Kidney (tissue), 14 donors: Measurements from ENCODE around the gene CDH8. TPM values are rescaled to one million over a fixed set of nuclear protein-coding genes. Genes with fewer than 3 reads are reported as not detected.

Source experiments
- DNase-seq, 5 donors: peaks; one replicate each; pipeline ENCODE4 v3.0.0-alpha.2; 2013 to 2020
- FAIRE-seq: peaks from 2 replicates; lab custom pipeline; 2012; peaks lifted over from hg19 to GRCh38; lab: Jason Lieb, UNC
- H3K27ac ChIP-seq, 2 donors: one replicate each; pipeline ENCODE4 v1.7.0; 2013; ENCODE audit warnings: low read depth in 2 of 2, low read length in 2 of 2, inconsistent platforms in 1 of 2
- H3K27me3 ChIP-seq: one replicate; pipeline ENCODE4 v1.7.1; 2013; ENCODE audit warnings: low read length, inconsistent platforms; ENCODE audit not compliant: control insufficient read depth, insufficient read depth
- H3K36me3 ChIP-seq, 3 donors: one replicate each; pipeline versions ENCODE4 v1.7.0 to v1.7.1; 2013; ENCODE audit warnings: low read length in 3 of 3, control low read depth in 1 of 3, inconsistent platforms in 1 of 3; ENCODE audit not compliant: insufficient read depth in 3 of 3, control insufficient read depth in 2 of 3
- H3K4me1 ChIP-seq, 3 donors: one replicate each; pipeline versions ENCODE4 v1.7.0 to v1.7.1; 2013; ENCODE audit warnings: low read length in 3 of 3, inconsistent platforms in 1 of 3, low read depth in 1 of 3; ENCODE audit not compliant: control insufficient read depth in 2 of 3, insufficient read depth in 2 of 3
- H3K4me3 ChIP-seq, 3 donors: one replicate each; pipeline versions ENCODE4 v1.7.0 to v1.8.1; 2013; ENCODE audit warnings: low read length in 3 of 3, control low read depth in 1 of 3, inconsistent platforms in 1 of 3
- H3K9ac ChIP-seq, 3 donors: one replicate each; pipeline versions ENCODE4 v1.7.0 to v1.7.1; 2013; ENCODE audit warnings: low read length in 3 of 3, control low read depth in 1 of 3, inconsistent platforms in 1 of 3
- H3K9me3 ChIP-seq, 3 donors: one replicate each; pipeline versions ENCODE4 v1.7.0 to v1.7.1; 2013; ENCODE audit warnings: low read length in 3 of 3, control low read depth in 1 of 3, inconsistent platforms in 1 of 3; ENCODE audit not compliant: control insufficient read depth in 2 of 3, insufficient read depth in 1 of 3
- CTCF ChIP-seq: IDR thresholded peaks from 3 replicates; pipeline ENCODE4 v1.5.1; 2012; ENCODE audit warnings: mild to moderate bottlenecking, moderate library complexity, borderline replicate concordance; ENCODE audit not compliant: insufficient read depth; ENCODE audit errors: extremely low read depth
- intact Hi-C: fragments of 100-400 bp; cut with DNase I; formaldehyde crosslinking; loops from one replicate; pipeline ENCODE4 v1.11.1; 2022
- polyA plus RNA-seq: library from polyadenylated mRNA; stranded (reverse); fragments of 350-450 nt; fragmentation: Illumina TruSeq; extraction: RNeasy Lipid Tissue Mini Kit (QIAGEN cat#74804); gene quantifications from one replicate; pipeline ENCODE4 v1.2.3, GENCODE V29; 2014; ENCODE audit warnings: low read depth, low replicate concordance; ENCODE audit not compliant: insufficient read depth
- total RNA-seq: library from RNA; stranded (reverse); fragmentation: NEBNext Ultra II Directional; extraction: Animal tissue kit (Norgen Biotek cat#: 25700); gene quantifications from one replicate; pipeline ENCODE4 v1.2.1, GENCODE V29; 2021
- donor health status: control.
- donor health status: control.
- donor health status: control.
- donor health status: control.
- donor health status: control.
- donor health status: DM: yes; HTN: yes; CAD: no.
- donor health status: Normal renal cell carcinoma (clear cell type).

CDH8 gene
- total and polyA plus RNA-seq, 2 donors from 2014 or later: 0.19 TPM; not detected in 1

GRCh38 chr16:62066747-62067146 is 30.5 kb upstream of the CDH8 start:
- Histone ChIP-seq H3K4me3 (no peak overlapping the region), H3K9me3 (no peaks in the 10 kb centered on the region), H3K4me1 (no peaks in the 10 kb centered on the region), H3K36me3 (no peaks in the 10 kb centered on the region), H3K27ac (no peak overlapping the region), H3K9ac (no peak overlapping the region), H3K27me3 (no peaks in the 10 kb centered on the region)
- DNase-seq (no peak), FAIRE-seq (no peak)
- intact Hi-C loops: no loop called here
- no peak for TF ChIP-seq CTCF

GRCh38 chr16:62064173-62064572 is 27.9 kb upstream of the CDH8 start:
- intact Hi-C loops: no loop called here
- no peak for TF ChIP-seq CTCF
- Histone ChIP-seq H3K27me3 (no peaks in the 10 kb centered on the region), H3K9me3 (no peaks in the 10 kb centered on the region), H3K4me3 (no peak overlapping the region), H3K27ac (no peak overlapping the region), H3K4me1 (no peaks in the 10 kb centered on the region), H3K36me3 (no peaks in the 10 kb centered on the region), H3K9ac (no peak overlapping the region)
- FAIRE-seq (no peak), DNase-seq (no peak)

DNA sequence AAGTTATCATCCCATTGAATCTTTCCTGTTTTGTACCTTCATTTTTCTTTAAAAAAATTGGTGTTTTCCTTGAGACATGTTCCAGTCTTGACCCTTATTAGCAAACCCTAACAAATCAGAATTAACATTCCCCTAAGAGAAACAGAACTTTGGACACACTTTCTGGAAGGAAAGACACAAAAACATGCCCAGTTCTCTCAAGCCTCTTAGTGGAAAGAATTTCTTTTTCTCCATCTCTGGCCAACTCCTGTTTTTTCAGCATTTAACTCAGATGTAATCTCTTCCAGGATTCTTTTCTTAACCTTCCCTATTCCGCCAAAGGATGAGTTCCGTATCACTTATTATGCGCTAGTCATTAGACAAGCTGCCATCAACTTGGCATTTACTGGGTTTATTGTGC is 23.9 kb upstream of the CDH8 start:
- no peak for DNase-seq
- no peaks in the 10 kb centered on the region for H3K9me3 ChIP-seq

More for the DNA sequence above, 23.9 kb upstream of the CDH8 start:
- Histone ChIP-seq H3K4me1 (no peaks in the 10 kb centered on the region), H3K27ac (no peak overlapping the region), H3K4me3 (no peak overlapping the region), H3K27me3 (no peaks in the 10 kb centered on the region), H3K9ac (no peak overlapping the region), H3K36me3 (no peaks in the 10 kb centered on the region)
- no peak for TF ChIP-seq CTCF
- FAIRE-seq: no peak
- intact Hi-C loops: no loop called here
